ENCODE results near the gene ACTL7A. TPM values are rescaled to one million over a fixed set of nuclear protein-coding genes. Genes with fewer than 3 reads are reported as not detected.

Gene ACTL7A
- total RNA-seq, 2 donors from 2014 or later, result not detected

DNA sequence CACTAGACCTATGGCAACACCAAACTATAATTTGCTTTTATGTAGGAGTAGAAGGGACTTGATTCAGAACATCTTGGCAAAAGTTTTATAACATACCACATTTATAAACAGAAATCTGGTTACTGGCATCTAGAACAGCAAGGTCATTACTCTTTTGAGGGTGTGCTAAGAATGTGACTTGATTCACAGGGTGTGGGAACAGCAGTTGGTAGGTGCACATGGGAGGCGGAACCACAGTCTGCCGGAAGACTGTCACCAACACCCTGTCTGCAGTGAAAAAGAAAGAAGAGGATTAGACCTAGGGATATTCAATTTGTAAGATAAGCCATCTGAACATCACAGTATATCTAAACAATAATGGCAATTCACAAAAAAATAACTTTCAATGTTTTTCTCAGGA lies 48.8 kb downstream of the ACTL7A start:
- no peaks in the 10 kb centered on the region for H3K27me3 ChIP-seq
- H3K36me3 ChIP-seq, result no peaks in the 10 kb centered on the region
- H3K4me3 ChIP-seq, result no peak overlapping the region
- TF ChIP-seq, protein P1, sequence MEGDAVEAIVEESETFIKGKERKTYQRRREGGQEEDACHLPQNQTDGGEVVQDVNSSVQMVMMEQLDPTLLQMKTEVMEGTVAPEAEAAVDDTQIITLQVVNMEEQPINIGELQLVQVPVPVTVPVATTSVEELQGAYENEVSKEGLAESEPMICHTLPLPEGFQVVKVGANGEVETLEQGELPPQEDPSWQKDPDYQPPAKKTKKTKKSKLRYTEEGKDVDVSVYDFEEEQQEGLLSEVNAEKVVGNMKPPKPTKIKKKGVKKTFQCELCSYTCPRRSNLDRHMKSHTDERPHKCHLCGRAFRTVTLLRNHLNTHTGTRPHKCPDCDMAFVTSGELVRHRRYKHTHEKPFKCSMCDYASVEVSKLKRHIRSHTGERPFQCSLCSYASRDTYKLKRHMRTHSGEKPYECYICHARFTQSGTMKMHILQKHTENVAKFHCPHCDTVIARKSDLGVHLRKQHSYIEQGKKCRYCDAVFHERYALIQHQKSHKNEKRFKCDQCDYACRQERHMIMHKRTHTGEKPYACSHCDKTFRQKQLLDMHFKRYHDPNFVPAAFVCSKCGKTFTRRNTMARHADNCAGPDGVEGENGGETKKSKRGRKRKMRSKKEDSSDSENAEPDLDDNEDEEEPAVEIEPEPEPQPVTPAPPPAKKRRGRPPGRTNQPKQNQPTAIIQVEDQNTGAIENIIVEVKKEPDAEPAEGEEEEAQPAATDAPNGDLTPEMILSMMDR (IDR thresholded peaks at IDR 0.05), result no peak
- no peak for DNase-seq
- no peaks in the 10 kb centered on the region for H3K4me1 ChIP-seq
- H3K9me3 ChIP-seq, result no peaks in the 10 kb centered on the region
- no peak overlapping the region for H3K9ac ChIP-seq (ENCODE audit: low read depth in 2 of 2, low read length in 2 of 2)
- intact Hi-C loops (cut with DNase I), result no loop called here
- H3K27ac ChIP-seq, result no peak overlapping the region

DNA sequence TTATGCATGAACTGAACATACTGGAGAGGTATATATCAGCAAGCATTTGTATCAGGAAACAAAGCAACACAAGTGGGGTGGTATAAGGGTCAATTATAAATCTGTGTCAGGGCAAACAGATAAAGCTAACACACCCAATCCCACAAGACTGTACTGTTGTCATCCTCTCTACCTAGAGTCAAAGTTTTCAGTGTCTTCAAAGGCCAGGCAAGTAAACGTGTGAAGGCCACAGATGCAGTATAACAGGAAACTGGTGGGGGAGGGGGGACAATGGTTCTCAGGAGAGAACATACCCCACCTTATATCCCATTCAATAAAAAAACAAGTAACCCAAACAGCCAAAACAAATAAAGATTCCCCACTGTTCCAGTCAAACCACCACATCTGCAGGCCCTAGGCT lies 49.8 kb downstream of the ACTL7A start:
- Histone ChIP-seq H3K27me3 (no peaks in the 10 kb centered on the region), H3K9ac (ENCODE audit: low read depth in 2 of 2, low read length in 2 of 2) (no peak overlapping the region), H3K36me3 (no peaks in the 10 kb centered on the region), H3K4me1 (no peaks in the 10 kb centered on the region), H3K9me3 (no peaks in the 10 kb centered on the region), H3K27ac (no peak overlapping the region), H3K4me3 (no peak overlapping the region)
- intact Hi-C loops (cut with DNase I), result no loop called here
- DNase-seq, result no peak
- TF ChIP-seq, protein P1 (IDR thresholded peaks at IDR 0.05), result no peak

Other genes with a start within 250 kb of the ACTL7A start
- not detected for gene ACTL7B, start 6.3 kb upstream of the ACTL7A start, total RNA-seq
- gene ELP1, start 71.9 kb downstream of the ACTL7A start, total RNA-seq, result 10 to 100 TPM; 11.8 to 21.6 TPM
- gene ABITRAM, start 72.1 kb downstream of the ACTL7A start, total RNA-seq, result 10 to 100 TPM; 15.3 to 15.7 TPM
- 10 to 100 TPM; 22.4 to 30.2 TPM for gene CTNNAL1, start 151.2 kb downstream of the ACTL7A start, total RNA-seq

All from colonic mucosa (tissue), 4 donors.